Activated naive CD4-positive, alpha-beta T cell treated with anti-CD3 and anti-CD28 coated beads for 36 hours (primary cell): ENCODE results near the gene LIF. TPM values are rescaled to one million over a fixed set of nuclear protein-coding genes. Genes with fewer than 3 reads are reported as not detected.
"Not testable (repeated sequence)": the region's sequence is repeated elsewhere in the genome, so short reads cannot be mapped to it uniquely, and the experiment has no call there.

Source experiments
- CTCF ChIA-PET: fragments of 350-600 bp; sonication (Branson Sonifier 250); formaldehyde crosslinking; loops from one replicate; lab custom pipeline; 2021; ENCODE audit warnings: antibody characterized with exemption; lab: Charles Lee
- DNase-seq: peaks from one replicate; pipeline ENCODE4 v3.0.0-alpha.2; 2020
- H3K27ac Mint-ChIP-seq: one replicate; pipeline ENCODE4 v1.8.0; 2021; ENCODE audit warnings: mild to moderate bottlenecking, mixed read lengths
- H3K27me3 Mint-ChIP-seq: one replicate; pipeline ENCODE4 v1.8.0; 2021; ENCODE audit warnings: low read depth, mixed read lengths
- H3K36me3 Mint-ChIP-seq: one replicate; pipeline ENCODE4 v1.8.0; 2021; ENCODE audit warnings: low read depth, mixed read lengths
- H3K4me1 Mint-ChIP-seq: one replicate; pipeline ENCODE4 v1.8.0; 2021; ENCODE audit warnings: low read depth, mixed read lengths
- H3K4me3 Mint-ChIP-seq: one replicate; pipeline ENCODE4 v1.8.0; 2021; ENCODE audit warnings: mild to moderate bottlenecking, moderate library complexity, mixed read lengths
- H3K9me3 Mint-ChIP-seq: one replicate; pipeline ENCODE4 v1.8.0; 2021; ENCODE audit warnings: mixed read lengths
- intact Hi-C: fragments of 100-400 bp; cut with micrococcal nuclease; formaldehyde crosslinking; loops from one replicate; pipeline ENCODE4 v1.15.1; 2023
- total RNA-seq, 2 experiments: library from RNA; stranded (reverse); gene quantifications; one replicate each; pipeline ENCODE4 v1.2.3, GENCODE V29; 2021

LIF gene
- total RNA-seq, 2 experiments from 2014 or later = 111 to 115 TPM

DNA sequence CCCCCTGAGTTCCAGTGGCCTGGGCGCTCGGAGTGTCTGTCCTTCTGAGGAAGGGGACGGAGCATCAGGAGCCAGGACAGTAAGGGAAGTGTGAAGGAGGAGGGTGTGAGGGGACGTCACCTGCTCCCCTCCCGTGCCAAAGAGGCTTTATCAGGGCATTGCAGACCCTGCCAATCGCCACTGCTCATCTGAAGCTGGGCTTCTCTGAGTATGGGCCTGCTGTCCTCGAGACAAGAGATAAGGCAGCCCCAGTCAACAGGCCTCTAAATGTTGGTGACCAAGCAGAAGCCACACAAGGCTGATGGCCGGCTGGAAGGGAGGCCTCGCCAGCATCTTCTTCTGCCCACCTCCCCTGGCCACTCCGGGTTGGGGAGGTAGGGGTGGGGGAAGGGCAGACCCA, 29.8 kb downstream of the LIF start:
- Mint-ChIP-seq H3K27ac (no peak overlapping the region), H3K36me3 (no peaks in the 10 kb centered on the region), H3K4me3 (no peak overlapping the region), H3K4me1 (peaks cover 43% of the 10 kb centered on the region), H3K9me3 (no peaks in the 10 kb centered on the region), H3K27me3 (no peaks in the 10 kb centered on the region)
- CTCF ChIA-PET = no interaction called here
- intact Hi-C loops = no loop called here
- no peak for DNase-seq

DNA sequence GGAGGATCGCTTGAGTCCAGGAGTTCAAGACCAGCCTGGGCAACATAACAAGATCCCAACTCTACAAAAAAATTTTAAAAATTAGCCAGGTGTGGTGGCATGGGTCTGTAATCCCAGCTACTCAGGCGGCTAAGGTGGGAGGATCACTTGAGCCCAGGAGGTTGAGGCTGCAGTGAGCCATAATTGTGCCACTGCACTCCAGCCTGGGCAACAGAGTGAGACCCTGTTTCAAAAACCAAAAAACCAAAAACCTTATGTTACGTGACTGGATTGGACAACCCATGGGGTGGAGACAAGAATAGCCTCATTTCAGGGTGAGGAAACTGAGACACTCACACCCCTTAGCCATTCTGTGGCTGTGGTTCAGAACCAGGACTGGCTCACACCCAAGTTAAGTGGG, 30.3 kb downstream of the LIF start:
- CTCF ChIA-PET, H3K27me3 Mint-ChIP-seq, H3K36me3 Mint-ChIP-seq, H3K9me3 Mint-ChIP-seq, H3K27ac Mint-ChIP-seq, intact Hi-C loops, H3K4me3 Mint-ChIP-seq, DNase-seq: not testable (repeated sequence)
- H3K4me1 Mint-ChIP-seq = peaks cover 39% of the 10 kb centered on the region

DNA sequence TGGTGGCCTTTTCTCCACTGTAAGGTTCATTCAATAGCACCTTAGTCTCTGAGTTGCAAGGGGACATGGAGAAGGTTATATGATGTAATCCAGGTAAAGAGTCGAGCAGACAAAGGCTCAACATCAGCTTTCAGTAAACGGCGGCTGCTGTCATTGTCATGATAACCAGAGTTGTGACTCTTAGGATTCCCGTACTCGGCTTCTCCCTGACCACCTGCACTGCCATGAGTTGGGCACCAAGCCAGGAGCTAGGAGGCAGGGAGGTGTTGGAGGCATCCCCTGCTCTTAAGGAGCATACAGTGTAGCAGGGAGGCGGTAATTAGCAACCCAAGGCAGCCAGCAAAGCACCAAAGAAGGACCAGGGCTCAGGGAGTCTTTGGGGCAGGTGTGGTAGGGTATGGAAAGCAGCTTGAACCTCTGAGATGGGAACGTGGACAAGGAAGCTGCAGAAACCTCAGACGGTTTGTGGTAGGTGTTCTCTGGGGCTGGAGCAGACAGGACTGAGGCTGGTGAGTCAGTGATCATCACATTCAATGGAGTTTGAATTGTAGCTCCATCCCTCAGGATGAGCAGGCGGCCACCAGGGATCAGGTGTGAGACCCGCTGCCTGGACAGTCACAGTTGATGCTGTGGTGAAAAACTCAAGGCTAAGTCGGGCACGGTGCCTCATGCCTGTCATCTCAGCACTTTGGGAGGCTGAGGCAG, 31.7 kb downstream of the LIF start:
- intact Hi-C loops = no loop called here
- H3K27me3 Mint-ChIP-seq = no peaks in the 10 kb centered on the region
- no peak overlapping the region for H3K4me3 Mint-ChIP-seq
- no peak overlapping the region for H3K27ac Mint-ChIP-seq
- H3K36me3 Mint-ChIP-seq = no peaks in the 10 kb centered on the region
- DNase-seq = no peak
- CTCF ChIA-PET = no interaction called here
- peaks cover 25% of the 10 kb centered on the region for H3K4me1 Mint-ChIP-seq
- H3K9me3 Mint-ChIP-seq = no peaks in the 10 kb centered on the region

DNA sequence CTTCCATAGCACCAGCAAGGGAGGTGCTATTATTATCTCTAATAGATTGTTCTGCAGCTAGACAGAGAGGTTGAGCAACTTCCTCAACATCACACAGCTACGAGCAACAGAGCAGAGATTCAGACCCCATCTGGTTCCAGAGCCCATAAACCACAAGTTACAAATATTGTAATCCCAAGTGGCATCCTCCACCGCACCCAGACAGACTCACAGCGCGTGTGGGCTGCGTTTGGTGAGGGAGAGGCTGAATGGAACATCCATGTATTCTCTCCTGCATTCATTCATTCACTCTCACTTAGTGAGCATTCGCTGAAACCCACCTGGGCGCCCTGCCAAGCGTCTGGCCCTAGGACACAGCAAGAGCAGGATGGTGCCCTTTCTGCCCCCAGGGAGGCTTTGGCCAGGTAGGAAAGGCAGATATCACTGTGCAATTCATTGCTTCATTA, 33.5 kb downstream of the LIF start:
- Mint-ChIP-seq H3K4me1 (peaks cover 21% of the 10 kb centered on the region), H3K36me3 (no peaks in the 10 kb centered on the region), H3K9me3 (no peaks in the 10 kb centered on the region), H3K27ac (no peak overlapping the region), H3K27me3 (no peaks in the 10 kb centered on the region), H3K4me3 (no peak overlapping the region)
- CTCF ChIA-PET = interaction anchor here (1.0 to 1.5 kb wide), 2 partner anchors 28 to 105 kb away, joined by 5 read pairs; no protein-coding TSS in a partner anchor
- no peak for DNase-seq
- intact Hi-C loops = no loop called here

DNA sequence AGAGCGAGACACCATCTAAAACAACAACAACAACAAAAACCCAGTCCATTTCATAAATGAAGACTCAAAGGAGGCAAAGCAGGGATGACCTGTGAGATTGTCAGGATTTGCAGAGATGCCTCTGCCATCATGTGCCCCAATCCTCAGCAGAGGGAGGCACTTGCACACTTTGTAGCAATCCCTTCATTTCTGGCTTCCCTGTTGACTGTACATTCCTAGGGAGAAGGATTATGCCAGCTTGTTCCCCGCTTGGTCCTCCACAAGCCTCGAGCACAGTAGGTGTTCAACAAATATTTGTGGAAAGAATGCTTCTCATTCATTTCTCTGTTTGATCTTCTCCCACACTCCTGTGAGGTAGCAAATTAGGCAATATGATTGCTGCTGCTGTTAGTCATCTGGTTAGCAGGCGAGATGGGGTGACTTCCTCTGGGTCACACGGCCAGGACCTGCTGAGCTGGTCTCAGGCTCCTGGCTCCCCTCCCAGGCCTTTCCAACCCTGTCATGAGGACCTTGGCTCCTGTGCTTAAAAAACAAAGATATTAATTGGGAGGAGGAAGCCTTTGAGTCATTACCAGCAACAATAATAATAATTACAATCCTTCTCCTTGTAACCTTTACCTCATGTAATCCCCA, 34.1 kb downstream of the LIF start:
- no peaks in the 10 kb centered on the region for H3K36me3 Mint-ChIP-seq
- CTCF ChIA-PET = interaction anchor here (0.6 to 1.5 kb wide), 3 partner anchors 27 to 151 kb away, joined by 3 to 5 read pairs (median 5); no protein-coding TSS in a partner anchor
- DNase-seq = peak; percentile 53
- intact Hi-C loops = no loop called here
- peaks cover 21% of the 10 kb centered on the region for H3K4me1 Mint-ChIP-seq
- no peaks in the 10 kb centered on the region for H3K9me3 Mint-ChIP-seq
- H3K4me3 Mint-ChIP-seq = no peak overlapping the region
- H3K27ac Mint-ChIP-seq = no peak overlapping the region
- H3K27me3 Mint-ChIP-seq = no peaks in the 10 kb centered on the region

DNA sequence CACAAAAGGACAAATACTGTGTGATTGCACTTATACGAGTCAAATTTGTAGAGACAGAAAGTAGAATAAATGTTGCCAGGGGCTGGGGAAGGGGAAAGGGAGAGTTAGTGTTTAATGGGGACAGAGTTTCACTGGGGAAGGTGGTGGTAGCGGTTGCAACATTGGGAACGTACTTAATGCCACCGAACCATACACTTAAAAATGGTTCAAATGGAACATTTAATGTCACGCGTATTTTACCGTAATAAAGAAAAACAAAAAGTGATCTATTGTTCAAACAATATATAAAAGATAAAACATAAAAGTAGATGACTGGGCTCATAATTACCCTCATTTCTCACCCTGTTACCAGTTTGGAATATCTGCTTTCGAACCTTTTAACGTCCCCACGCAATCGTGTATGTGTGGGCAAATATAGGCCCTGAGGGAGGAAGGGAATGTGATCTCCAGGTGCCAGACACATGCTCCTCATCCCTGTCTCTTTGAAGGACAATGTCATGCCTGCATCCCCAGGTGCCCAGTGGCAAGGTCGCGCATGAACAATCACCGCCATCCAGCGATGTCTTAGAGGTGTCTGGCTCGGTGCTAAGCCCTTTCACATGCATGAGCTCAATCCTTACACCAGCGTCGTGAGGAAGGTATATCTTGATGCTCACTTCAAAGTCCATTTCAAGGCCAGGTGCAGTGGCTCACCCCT, 35.3 kb downstream of the LIF start:
- Mint-ChIP-seq H3K4me1 (peaks cover 21% of the 10 kb centered on the region), H3K36me3 (no peaks in the 10 kb centered on the region), H3K27me3 (no peaks in the 10 kb centered on the region), H3K27ac (no peak overlapping the region), H3K9me3 (no peaks in the 10 kb centered on the region), H3K4me3 (no peak overlapping the region)
- intact Hi-C loops = no loop called here
- CTCF ChIA-PET = interaction anchor here (1.5 kb wide), 1 partner anchor 26 kb away, joined by 5 read pairs; no protein-coding TSS in a partner anchor
- no peak for DNase-seq

DNA sequence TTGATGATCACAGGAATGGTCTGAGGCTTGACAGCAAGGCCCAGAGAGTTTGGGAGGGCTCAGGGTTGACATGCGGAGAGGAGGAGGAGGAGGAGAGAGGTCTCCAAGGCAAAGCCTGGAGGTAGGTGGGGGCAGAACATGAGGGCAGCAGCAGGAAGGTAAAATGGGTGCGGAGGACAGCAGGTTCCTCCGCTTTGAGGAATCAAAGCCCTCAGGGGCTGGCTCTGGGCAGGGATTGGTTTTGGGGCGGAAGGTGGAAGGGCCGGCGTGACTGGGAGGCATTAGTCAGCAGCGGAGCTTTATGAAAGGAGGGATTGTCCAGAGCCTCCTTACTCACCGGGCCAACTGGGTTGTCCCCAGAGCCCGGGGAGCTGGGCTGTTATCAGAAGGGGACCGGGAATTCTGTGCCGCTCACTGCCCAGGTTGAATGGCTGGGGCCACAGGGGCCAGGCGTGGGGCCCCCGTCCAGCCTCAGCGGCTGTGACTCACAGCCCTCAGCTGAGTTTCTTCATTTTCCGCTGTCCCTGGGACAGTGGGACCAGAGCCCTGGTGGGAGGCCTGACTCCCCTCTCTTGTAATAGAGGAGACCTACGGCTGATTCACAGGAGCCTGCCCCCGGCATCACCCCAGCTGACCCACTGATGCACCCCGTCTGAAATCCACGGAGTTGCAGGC, 36.2 kb downstream of the LIF start:
- H3K36me3 Mint-ChIP-seq = no peaks in the 10 kb centered on the region

DNA sequence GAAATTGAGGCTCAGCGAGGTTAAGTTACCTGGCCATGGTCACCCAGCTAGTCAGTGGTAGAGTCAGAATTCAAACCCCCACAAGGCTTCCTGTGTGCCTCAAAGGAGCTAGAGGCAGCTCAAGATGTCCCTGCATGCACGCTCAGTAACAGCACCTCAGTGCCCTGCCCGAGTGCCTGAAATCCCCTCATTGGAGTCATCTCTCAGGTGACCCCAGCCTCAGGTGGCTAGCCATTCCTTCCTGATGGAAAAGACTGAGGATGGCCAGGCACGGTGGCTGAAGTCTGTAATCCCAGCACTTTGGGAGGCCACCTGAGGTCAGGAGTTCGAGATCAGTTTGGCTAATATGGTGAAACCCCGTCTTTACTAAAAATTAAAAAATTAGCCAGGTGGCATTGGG, 36.9 kb downstream of the LIF start:
- intact Hi-C loops = no loop called here
- CTCF ChIA-PET = interaction anchor here (1.0 kb wide), 1 partner anchor 11 kb away, joined by 3 read pairs; no protein-coding TSS in a partner anchor
- no peaks in the 10 kb centered on the region for H3K36me3 Mint-ChIP-seq
- no peak for DNase-seq
- H3K4me1 Mint-ChIP-seq = peaks cover 16% of the 10 kb centered on the region
- H3K27me3 Mint-ChIP-seq = no peaks in the 10 kb centered on the region
- H3K4me3 Mint-ChIP-seq = no peak overlapping the region
- H3K27ac Mint-ChIP-seq = no peak overlapping the region
- H3K9me3 Mint-ChIP-seq = no peaks in the 10 kb centered on the region

More for the DNA sequence above, 36.2 kb downstream of the LIF start:
- CTCF ChIA-PET = no interaction called here
- no peak for DNase-seq
- intact Hi-C loops = no loop called here
- H3K9me3 Mint-ChIP-seq = no peaks in the 10 kb centered on the region
- H3K27me3 Mint-ChIP-seq = no peaks in the 10 kb centered on the region
- H3K4me3 Mint-ChIP-seq = no peak overlapping the region
- H3K4me1 Mint-ChIP-seq = peaks cover 21% of the 10 kb centered on the region
- no peak overlapping the region for H3K27ac Mint-ChIP-seq

DNA sequence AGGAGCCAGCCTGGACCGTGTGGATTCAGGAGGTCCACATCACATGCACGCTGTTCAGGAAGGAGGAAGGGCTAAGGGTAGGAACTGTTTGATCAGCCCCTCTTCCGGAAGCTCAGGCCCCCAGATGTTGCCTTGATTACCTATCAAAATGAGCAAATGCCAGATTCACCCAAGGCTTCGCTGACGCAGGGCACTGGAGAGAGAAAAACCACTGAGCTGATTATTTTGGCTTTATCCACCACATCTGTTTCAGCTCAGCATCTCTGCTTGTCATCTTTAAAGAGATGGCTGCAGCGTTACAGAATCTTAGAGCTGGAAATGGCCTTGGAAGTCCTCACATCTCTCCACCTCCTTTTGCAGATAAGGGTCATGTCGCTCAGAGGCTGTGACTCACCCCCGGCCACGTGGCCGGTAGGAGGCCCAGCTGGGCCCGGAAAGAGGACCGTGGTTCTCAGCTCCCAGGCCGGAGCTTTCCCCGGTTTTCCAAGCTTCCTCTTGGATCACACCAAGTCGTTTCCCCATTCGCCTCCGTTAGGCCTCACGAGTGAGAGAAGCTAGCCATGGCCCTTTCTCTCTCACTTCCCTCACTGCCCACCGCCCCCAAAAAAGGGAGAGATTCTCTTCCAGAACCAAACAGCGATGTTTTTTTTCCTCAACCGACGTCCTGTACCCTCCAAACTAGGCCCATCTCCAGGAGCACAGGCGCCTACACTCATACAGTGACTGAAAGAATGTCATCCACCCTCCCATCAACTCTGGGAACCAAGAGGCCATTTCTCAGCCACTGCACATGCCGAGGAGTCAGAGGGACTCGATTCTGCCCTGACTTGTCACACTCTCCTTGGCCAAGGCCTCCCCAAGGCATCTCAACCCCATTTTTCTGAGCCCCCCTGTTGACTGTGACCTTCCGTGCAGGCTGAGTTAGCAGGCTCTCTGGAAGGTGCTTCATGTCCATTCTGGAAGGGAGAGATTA, 37.6 kb downstream of the LIF start:
- CTCF ChIA-PET = interaction anchor here (0.7 to 1.0 kb wide), 2 partner anchors 12 to 383 kb away, joined by 3 read pairs; no protein-coding TSS in a partner anchor
- H3K27ac Mint-ChIP-seq = no peak overlapping the region
- no peak overlapping the region for H3K4me3 Mint-ChIP-seq
- H3K27me3 Mint-ChIP-seq = no peaks in the 10 kb centered on the region
- no peaks in the 10 kb centered on the region for H3K36me3 Mint-ChIP-seq
- no peaks in the 10 kb centered on the region for H3K9me3 Mint-ChIP-seq
- intact Hi-C loops = no loop called here
- H3K4me1 Mint-ChIP-seq = peaks cover 16% of the 10 kb centered on the region
- no peak for DNase-seq

DNA sequence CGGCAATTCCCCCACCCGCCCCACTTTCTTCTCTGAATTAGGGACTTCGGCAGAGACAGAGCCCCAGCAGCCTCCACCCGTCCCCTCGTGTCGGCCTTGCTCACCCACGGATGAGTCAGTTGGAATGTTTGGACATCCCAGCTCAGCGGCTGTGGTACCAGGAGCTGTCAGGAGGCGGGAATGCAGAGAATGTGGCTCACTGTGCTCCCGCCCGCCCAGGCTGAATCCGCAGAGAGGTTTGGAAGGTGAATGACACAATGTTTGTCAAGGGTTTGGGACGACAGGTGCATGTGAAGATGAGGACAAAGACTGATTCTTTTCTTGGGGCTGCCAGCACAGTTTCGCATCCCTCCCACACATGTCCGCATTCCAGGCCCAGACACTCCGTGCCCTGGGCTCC, 39.6 kb downstream of the LIF start:
- no peaks in the 10 kb centered on the region for H3K4me1 Mint-ChIP-seq
- CTCF ChIA-PET = no interaction called here
- intact Hi-C loops = no loop called here
- H3K36me3 Mint-ChIP-seq = no peaks in the 10 kb centered on the region
- DNase-seq = no peak
- no peaks in the 10 kb centered on the region for H3K9me3 Mint-ChIP-seq
- no peak overlapping the region for H3K4me3 Mint-ChIP-seq
- no peak overlapping the region for H3K27ac Mint-ChIP-seq
- H3K27me3 Mint-ChIP-seq = no peaks in the 10 kb centered on the region
